ENCODE data around the gene PRKCZ.
"Not testable (repeated sequence)": the region's sequence is repeated elsewhere in the genome, so short reads cannot be mapped to it uniquely, and the experiment has no call there.

Gene PRKCZ

GRCh38 chr1:2089051-2089450 is 38.8 kb downstream of the PRKCZ start:
- no peak overlapping the region for H3K4me3 ChIP-seq (ENCODE audit: low read depth, low read length)
- no peaks in the 10 kb centered on the region for H3K27me3 ChIP-seq (ENCODE audit: control insufficient read depth, insufficient read depth, low read length)
- H3K4me1 ChIP-seq (ENCODE audit: control insufficient read depth, insufficient read depth, low read length), result peaks cover 10% of the 10 kb centered on the region; the same call in 1 of the 2 replicates
- H3K9me3 ChIP-seq (ENCODE audit: control insufficient read depth, insufficient read depth, low read depth, low read length), result no peaks in the 10 kb centered on the region
- H3K36me3 ChIP-seq (ENCODE audit: control insufficient read depth, insufficient read depth, low read length), result no peaks in the 10 kb centered on the region
- H3K27ac ChIP-seq (ENCODE audit: low read depth, low read length), result no peak overlapping the region
- H3K9ac ChIP-seq (ENCODE audit: low read length), result no peak overlapping the region

- Histone ChIP-seq H3K27ac (ENCODE audit: low read depth, low read length) (no peak overlapping the region), H3K36me3 (ENCODE audit: control insufficient read depth, insufficient read depth, low read length) (no peaks in the 10 kb centered on the region), H3K9me3 (ENCODE audit: control insufficient read depth, insufficient read depth, low read depth, low read length) (no peaks in the 10 kb centered on the region), H3K9ac (ENCODE audit: low read length) (no peak overlapping the region), H3K4me3 (ENCODE audit: low read depth, low read length) (no peak overlapping the region), H3K27me3 (ENCODE audit: control insufficient read depth, insufficient read depth, low read length) (no peaks in the 10 kb centered on the region), H3K4me1 (ENCODE audit: control insufficient read depth, insufficient read depth, low read length) (peaks cover 10% of the 10 kb centered on the region; the same call in 1 of the 2 replicates)
Observed at GRCh38 chr1:2090216-2090890, 40.1 kb downstream of the PRKCZ start.

- no peak overlapping the region for H3K27ac ChIP-seq (ENCODE audit: low read depth, low read length)
Observed at GRCh38 chr1:2091611-2092604, 41.7 kb downstream of the PRKCZ start.

GRCh38 chr1:2093055-2093454 is 42.8 kb downstream of the PRKCZ start:
- Histone ChIP-seq H3K27ac (ENCODE audit: low read depth, low read length) (no peak overlapping the region), H3K9me3 (ENCODE audit: control insufficient read depth, insufficient read depth, low read depth, low read length) (peaks cover 17% of the 10 kb centered on the region), H3K4me1 (ENCODE audit: control insufficient read depth, insufficient read depth, low read length) (peaks cover 10% of the 10 kb centered on the region; the same call in 1 of the 2 replicates), H3K9ac (ENCODE audit: low read length) (no peak overlapping the region), H3K36me3 (ENCODE audit: control insufficient read depth, insufficient read depth, low read length) (peaks cover 5% of the 10 kb centered on the region; the same call in 1 of the 2 replicates), H3K27me3 (ENCODE audit: control insufficient read depth, insufficient read depth, low read length) (no peaks in the 10 kb centered on the region), H3K4me3 (ENCODE audit: low read depth, low read length) (no peak overlapping the region)

More at GRCh38 chr1:2091611-2092604, 41.7 kb downstream of the PRKCZ start:
- Histone ChIP-seq H3K27me3 (ENCODE audit: control insufficient read depth, insufficient read depth, low read length) (no peaks in the 10 kb centered on the region), H3K4me3 (ENCODE audit: low read depth, low read length) (no peak overlapping the region), H3K9me3 (ENCODE audit: control insufficient read depth, insufficient read depth, low read depth, low read length) (peaks cover 6% of the 10 kb centered on the region), H3K9ac (ENCODE audit: low read length) (no peak overlapping the region), H3K4me1 (ENCODE audit: control insufficient read depth, insufficient read depth, low read length) (peaks cover 10% of the 10 kb centered on the region; the same call in 1 of the 2 replicates), H3K36me3 (ENCODE audit: control insufficient read depth, insufficient read depth, low read length) (peaks cover 3% of the 10 kb centered on the region; the same call in 1 of the 2 replicates)

- Histone ChIP-seq H3K4me3 (ENCODE audit: low read depth, low read length) (no peak overlapping the region), H3K9me3 (ENCODE audit: control insufficient read depth, insufficient read depth, low read depth, low read length) (peaks cover 17% of the 10 kb centered on the region), H3K27ac (ENCODE audit: low read depth, low read length) (no peak overlapping the region), H3K9ac (ENCODE audit: low read length) (no peak overlapping the region), H3K4me1 (ENCODE audit: control insufficient read depth, insufficient read depth, low read length) (peaks cover 10% of the 10 kb centered on the region; the same call in 1 of the 2 replicates), H3K36me3 (ENCODE audit: control insufficient read depth, insufficient read depth, low read length) (peaks cover 5% of the 10 kb centered on the region; the same call in 1 of the 2 replicates), H3K27me3 (ENCODE audit: control insufficient read depth, insufficient read depth, low read length) (no peaks in the 10 kb centered on the region)
Observed at GRCh38 chr1:2093636-2094035, 43.4 kb downstream of the PRKCZ start.

GRCh38 chr1:2094269-2095158 is 44.3 kb downstream of the PRKCZ start:
- peaks cover 17% of the 10 kb centered on the region for H3K9me3 ChIP-seq (ENCODE audit: control insufficient read depth, insufficient read depth, low read depth, low read length)
- not testable (repeated sequence) for H3K27me3 ChIP-seq (ENCODE audit: control insufficient read depth, insufficient read depth, low read length); H3K36me3 ChIP-seq (ENCODE audit: control insufficient read depth, insufficient read depth, low read length); H3K27ac ChIP-seq (ENCODE audit: low read depth, low read length); H3K9ac ChIP-seq (ENCODE audit: low read length); H3K4me3 ChIP-seq (ENCODE audit: low read depth, low read length)
- peaks cover 10% of the 10 kb centered on the region; the same call in 1 of the 2 replicates for H3K4me1 ChIP-seq (ENCODE audit: control insufficient read depth, insufficient read depth, low read length)

- peaks cover 5% of the 10 kb centered on the region; the same call in 1 of the 2 replicates for H3K36me3 ChIP-seq (ENCODE audit: control insufficient read depth, insufficient read depth, low read length)
- no peak overlapping the region for H3K27ac ChIP-seq (ENCODE audit: low read depth, low read length)
- peaks cover 10% of the 10 kb centered on the region; the same call in 1 of the 2 replicates for H3K4me1 ChIP-seq (ENCODE audit: control insufficient read depth, insufficient read depth, low read length)
- H3K27me3 ChIP-seq (ENCODE audit: control insufficient read depth, insufficient read depth, low read length), result no peaks in the 10 kb centered on the region
- H3K9me3 ChIP-seq (ENCODE audit: control insufficient read depth, insufficient read depth, low read depth, low read length), result peaks cover 17% of the 10 kb centered on the region
- H3K9ac ChIP-seq (ENCODE audit: low read length), result no peak overlapping the region
- H3K4me3 ChIP-seq (ENCODE audit: low read depth, low read length), result no peak overlapping the region
Observed at GRCh38 chr1:2095394-2095793, 45.2 kb downstream of the PRKCZ start.

- Histone ChIP-seq H3K9ac (ENCODE audit: low read length) (no peak overlapping the region), H3K4me1 (ENCODE audit: control insufficient read depth, insufficient read depth, low read length) (peaks cover 10% of the 10 kb centered on the region; the same call in 1 of the 2 replicates), H3K27me3 (ENCODE audit: control insufficient read depth, insufficient read depth, low read length) (no peaks in the 10 kb centered on the region), H3K9me3 (ENCODE audit: control insufficient read depth, insufficient read depth, low read depth, low read length) (peaks cover 17% of the 10 kb centered on the region), H3K4me3 (ENCODE audit: low read depth, low read length) (no peak overlapping the region), H3K36me3 (ENCODE audit: control insufficient read depth, insufficient read depth, low read length) (peaks cover 5% of the 10 kb centered on the region; the same call in 1 of the 2 replicates), H3K27ac (ENCODE audit: low read depth, low read length) (no peak overlapping the region)
Observed at GRCh38 chr1:2095981-2096736, 45.9 kb downstream of the PRKCZ start.

GRCh38 chr1:2097386-2098300 is 47.4 kb downstream of the PRKCZ start:
- Histone ChIP-seq H3K9ac (ENCODE audit: low read length) (no peak overlapping the region), H3K4me3 (ENCODE audit: low read depth, low read length) (no peak overlapping the region), H3K27ac (ENCODE audit: low read depth, low read length) (no peak overlapping the region), H3K27me3 (ENCODE audit: control insufficient read depth, insufficient read depth, low read length) (no peaks in the 10 kb centered on the region), H3K36me3 (ENCODE audit: control insufficient read depth, insufficient read depth, low read length) (peaks cover 7% of the 10 kb centered on the region; the same call in 1 of the 2 replicates), H3K9me3 (ENCODE audit: control insufficient read depth, insufficient read depth, low read depth, low read length) (peaks cover 17% of the 10 kb centered on the region), H3K4me1 (ENCODE audit: control insufficient read depth, insufficient read depth, low read length) (peaks cover 1% of the 10 kb centered on the region; the same call in 1 of the 2 replicates)
